Activated CD8-positive, alpha-beta memory T cell treated with anti-CD3 and anti-CD28 coated beads, Interleukin-2, amount 50 U/mL, for 24 hours (primary cell): ENCODE measurements around the gene TIAM1.
"Not testable (repeated sequence)": the region's sequence is repeated elsewhere in the genome, so short reads cannot be mapped to it uniquely, and the experiment has no call there.

Experiments
- DNase-seq: peaks from one replicate; pipeline ENCODE4 v3.0.0-alpha.2; 2020; ENCODE audit errors: extremely low read depth

Gene TIAM1

DNA sequence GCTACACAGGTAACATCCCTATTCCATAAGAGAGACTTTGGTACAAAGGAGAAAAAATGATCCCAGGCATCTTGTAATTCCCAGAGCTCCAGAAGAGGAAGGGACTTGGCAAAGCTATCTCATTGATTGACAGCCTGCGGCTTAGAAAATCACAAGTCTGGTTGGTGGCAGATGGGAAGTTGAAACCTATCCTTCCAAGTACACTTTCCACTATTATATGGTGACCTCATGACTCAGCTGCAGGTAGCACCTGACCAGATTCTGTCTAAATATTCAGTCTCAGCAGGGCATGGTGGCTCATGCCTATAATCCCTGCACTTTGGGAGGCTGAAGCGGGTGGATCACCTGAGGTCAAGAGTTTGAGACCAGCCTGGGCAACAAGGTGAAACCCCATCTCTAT, 89.9 kb downstream of the TIAM1 start:
- DNase-seq = no peak

DNA sequence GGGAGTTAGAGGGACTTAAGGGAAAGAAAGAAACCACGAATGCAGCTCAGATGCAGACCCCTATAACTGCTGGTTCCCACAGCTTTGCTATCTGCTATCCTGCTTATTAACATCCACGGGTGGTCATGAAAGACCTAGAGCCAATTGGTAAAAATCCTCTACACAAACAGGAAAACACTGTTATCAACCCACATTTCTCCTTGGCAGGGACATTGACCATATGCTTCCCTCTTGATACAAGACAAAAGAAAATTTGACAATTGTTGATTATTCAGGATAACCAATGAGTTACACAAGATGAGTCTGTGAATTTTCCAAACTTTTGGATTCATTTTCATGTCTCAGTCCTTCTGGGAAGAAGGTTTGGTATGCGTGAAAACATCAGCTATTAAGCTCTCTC, 90.4 kb downstream of the TIAM1 start:
- DNase-seq = no peak

DNA sequence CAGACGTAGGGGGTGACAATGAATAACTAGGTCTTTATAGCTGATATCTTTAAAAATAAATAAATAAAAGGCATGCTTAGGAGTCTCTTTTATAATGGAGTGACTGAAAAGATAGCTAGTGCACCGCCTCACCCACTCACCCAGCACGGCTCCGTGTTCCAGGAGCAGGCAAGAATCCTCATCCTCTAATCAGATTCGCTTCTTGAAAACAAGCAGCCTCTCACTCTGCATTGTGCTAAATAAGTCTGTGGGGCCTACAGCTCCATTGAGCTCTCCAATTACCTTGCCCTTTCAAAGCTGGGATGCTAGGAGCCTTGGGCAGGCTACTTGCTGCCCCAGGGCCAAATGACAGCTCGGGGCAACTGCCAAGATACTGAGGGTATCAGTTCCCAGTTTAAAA, 91.5 kb downstream of the TIAM1 start:
- no peak for DNase-seq

DNA sequence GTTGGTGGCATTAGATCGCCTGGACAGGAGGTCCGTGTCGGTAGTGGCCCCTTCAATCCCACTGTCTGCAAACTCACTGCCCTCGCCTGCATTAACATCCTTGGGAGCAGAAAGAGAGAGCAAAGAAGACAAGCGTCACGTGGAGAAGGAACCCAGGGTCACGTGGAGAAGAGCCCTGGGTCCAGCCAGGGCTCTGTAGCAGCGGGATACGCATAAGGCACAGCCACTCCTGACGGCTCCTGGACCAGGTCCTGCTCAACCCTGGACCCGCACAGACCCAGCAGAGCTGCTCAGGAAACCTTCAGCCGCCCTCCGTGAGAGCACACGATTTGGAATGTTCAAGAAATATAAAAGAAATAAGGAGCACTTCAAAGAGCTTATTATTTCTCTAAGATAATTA, 92.0 kb downstream of the TIAM1 start:
- no peak for DNase-seq

DNA sequence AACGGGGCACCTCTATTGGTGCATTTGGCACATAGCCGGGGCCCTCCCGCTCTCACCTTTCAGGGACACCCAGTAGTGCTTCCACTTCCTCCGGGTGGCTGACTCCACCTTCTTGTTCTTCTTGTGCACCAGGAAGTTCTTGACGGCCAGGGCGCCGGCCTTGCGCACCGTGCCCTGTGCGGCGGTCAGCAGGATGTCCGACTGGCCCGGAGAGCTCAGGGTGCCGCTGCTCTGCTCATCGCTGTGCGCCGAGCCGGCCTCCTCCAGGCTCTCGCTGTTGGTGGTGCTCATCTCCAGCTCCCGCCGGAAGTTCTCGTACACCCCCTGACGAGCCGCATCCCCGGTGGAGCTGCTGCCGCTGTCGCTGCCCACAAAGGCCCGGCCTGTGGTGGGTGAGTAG, 92.4 kb downstream of the TIAM1 start:
- no peak for DNase-seq

DNA sequence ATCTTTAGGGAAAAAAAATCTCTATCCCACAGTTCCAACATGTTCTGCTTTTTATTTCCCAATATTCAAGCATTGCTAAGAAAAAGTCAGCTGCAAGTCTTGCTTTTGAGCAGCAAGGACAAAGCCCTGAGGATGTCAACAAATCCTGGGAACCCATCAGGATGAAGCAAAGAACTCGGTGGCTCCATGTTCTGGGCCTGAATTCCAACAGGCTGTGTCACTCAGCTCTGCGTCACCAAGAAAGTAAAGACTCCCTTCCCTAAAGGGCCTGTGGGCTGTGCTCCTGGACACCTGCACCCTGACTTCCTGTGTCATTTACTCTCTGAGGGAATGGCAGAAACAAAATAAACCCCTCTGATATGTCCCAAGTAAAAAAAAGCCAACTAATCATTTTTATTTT, 95.5 kb downstream of the TIAM1 start:
- DNase-seq = no peak

DNA sequence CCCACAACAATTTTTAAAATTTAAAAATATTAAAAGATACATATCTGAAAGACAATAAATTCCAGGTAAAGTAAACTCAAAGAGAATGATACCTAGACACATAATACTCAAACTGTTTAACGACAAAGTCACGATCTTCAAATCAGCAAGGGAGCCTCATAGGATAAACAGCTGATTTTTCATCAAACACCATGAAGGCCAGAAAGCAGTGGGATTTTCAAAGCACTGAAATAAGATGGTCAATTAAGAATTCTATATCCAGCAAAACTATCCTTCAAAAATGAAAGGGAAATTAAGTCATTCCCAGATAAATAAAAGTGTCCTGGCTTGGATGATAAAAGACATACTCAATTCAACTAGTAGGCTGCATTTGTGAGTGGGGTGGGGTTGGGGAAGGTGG, 100.5 kb downstream of the TIAM1 start:
- DNase-seq = no peak

DNA sequence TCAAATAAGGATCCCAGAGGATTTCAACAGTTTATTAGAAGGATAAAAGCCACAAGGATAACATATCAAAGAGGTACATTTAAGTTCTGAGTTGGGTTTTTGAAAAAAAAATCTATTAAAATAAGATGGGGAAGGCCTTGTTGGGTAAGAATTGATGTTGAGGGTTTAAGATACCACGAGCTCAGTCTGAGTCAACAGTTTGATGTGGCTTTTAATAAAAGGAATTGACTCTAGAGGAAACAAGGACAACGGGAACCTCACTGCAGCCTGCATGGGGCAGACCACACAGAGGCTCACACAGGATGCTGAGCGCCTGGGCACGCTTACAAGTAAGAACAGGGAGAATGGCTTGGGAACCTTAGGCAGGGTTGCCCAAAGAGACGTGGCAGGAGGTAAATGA, 107.5 kb downstream of the TIAM1 start:
- no peak for DNase-seq

DNA sequence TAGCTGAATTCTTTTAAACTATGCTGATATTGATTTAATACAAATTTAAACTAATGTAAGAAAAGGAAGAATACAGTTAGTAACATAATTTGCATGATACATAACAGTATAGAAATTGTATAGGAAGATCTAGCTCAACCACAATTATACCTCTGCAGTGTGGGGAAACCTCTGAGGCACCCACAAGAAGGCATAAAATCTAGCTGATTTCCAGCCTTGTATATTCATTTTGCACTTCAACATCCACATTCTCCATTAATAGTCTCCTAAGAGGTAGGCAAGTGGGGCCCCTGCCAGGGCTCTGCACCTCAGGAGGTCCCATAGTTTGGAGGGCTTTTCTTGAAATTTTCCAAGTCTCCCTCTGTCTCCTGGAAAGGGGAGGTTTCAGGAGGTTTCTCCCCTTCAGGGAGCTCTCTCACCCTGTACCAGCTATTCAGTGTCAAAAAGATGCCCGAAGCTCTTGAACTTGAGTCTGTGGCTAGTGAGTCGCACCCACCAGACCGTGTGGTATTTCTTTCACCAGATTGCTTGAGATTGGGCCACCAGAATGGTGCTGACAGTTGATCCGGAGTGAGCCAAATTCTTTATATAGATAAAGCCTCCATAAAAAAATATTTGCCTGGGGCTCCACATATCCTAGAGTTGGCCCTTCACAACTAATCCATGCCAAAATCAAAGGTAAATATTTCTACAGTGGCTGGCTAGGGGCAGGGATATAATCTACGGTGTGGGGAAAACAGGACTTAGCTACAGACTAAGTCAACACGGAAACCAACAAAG, 108.2 kb downstream of the TIAM1 start:
- no peak for DNase-seq

DNA sequence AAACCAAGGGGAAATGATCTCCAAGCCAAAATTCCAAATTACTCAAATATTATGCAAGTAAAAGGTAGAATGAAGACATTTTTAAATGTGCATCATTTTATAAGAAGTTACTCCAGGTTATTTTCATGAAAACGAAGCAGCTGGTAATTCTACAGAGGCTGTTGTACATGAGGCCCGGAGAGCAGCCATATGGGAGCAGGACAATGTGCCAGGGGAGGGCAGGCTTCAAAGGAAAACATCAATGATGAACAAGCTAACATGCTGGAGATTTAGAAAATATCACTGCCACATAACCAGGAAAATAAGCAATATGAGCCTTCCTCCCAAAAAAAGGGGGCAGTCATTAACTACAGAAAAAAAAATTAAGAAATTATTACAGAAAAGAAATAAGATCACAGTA, 109.1 kb downstream of the TIAM1 start:
- DNase-seq = no peak

DNA sequence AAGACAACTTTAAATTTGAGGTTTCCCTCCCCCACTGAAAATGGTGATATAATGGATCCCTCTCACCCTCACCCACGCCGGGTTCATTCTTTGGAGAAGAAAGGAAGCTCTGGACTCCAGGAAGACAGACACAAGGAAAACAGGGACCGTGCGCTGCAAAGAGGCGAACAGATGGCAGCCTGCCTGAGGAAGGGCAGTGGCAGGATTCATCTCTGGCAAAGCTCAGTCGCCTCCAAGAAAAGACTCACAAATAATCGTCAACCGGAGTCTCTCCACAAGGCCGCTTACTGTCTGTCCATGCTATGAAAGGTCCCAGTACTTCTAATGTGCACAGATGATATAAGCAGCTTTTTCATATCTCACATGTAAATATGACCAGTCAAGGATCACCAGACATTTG, 110.3 kb downstream of the TIAM1 start:
- no peak for DNase-seq

DNA sequence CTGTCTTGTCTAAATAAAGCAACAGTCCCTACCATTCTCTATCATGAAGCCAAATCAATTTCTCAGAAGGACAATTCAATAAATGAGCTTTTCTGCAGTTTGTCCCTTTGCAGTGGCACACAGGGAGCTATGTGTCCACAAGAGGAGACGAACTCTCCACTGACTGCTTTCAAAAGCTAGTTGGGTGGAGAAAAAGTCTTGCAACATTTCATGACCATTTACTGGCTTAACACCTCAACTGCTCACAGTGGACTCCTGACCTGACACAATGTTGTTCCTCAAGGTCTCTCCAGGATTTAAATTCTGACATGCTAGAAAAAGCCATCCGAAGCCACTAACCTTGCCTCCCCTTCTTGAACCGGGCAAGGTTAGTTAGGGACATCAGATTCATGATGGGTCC, 111.7 kb downstream of the TIAM1 start:
- DNase-seq = no peak

DNA sequence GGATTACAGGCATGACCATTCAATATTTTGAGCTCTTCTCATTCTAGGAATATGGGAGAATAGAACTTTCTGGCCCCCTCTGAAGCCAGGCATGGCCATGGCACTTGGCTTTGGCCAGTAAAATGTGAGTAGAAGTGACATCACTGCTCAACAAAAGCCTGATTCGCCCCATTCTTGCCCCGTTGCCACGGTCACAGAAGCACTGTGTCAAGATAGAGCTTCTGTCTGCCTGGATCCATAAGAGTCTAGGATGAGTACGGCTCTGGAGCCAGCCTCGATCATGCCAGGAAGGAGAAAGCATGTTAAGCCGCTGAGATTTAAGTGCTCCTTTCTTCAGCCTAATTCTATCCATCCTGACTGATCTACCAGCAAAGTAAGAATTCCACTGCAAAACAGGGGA, 113.1 kb downstream of the TIAM1 start:
- DNase-seq = no peak

DNA sequence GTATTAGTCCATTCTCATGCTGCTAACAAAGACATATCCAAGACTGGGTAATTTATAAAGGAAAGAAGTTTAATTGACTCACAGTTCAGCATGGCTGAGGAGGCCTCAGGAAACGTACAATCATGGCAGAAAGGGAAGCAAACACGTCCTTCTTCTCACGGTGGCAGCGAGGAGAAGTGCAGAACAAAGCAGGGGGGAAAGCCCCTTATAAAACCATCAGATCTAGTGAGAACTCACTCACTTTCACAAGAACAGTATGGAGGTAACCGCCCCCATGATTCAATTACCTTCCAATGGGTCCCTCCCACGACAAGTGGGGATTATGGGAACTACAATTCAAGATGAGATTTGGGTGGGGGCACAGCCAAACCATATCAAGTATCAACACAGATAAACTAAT, 115.3 kb downstream of the TIAM1 start:
- not testable (repeated sequence) for DNase-seq

DNA sequence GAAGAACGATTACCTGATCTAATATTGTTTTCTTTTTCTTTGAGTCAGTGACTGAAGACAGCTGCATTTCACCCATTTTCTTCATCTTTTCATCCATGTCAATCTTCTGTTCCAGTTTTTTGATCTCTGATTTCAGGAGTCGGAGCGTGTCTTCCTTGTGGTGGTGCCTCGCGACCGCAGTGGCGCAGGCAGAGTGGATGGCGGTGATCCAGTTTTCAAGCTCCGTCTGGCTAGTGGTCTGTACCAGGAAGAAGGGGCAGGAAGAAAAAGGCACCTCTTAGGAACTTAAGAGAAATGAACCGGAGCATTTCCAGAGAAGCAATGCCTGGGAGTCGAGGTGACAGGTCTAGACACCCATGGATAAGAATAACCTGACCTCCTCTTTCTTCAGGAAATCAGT, 118.3 kb downstream of the TIAM1 start:
- DNase-seq = no peak

DNA sequence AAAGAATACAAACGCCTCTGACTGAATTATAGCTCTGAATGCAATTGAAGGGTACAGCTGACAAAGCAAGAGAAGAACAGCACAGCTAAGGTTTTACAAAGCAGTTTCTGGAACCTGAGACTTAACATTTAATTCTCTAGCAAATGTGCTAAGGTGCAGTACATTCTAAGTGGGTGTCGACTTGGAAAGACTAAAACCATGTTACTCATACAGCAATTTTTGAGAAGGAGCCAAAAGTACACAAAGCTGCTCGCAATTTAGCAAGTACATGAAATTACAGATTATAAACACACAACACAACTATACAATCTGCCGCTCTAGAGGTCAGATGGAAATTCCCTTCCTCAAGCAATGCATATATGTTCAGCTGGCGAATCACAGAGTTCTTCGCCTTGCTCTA, 121.9 kb downstream of the TIAM1 start:
- no peak for DNase-seq

DNA sequence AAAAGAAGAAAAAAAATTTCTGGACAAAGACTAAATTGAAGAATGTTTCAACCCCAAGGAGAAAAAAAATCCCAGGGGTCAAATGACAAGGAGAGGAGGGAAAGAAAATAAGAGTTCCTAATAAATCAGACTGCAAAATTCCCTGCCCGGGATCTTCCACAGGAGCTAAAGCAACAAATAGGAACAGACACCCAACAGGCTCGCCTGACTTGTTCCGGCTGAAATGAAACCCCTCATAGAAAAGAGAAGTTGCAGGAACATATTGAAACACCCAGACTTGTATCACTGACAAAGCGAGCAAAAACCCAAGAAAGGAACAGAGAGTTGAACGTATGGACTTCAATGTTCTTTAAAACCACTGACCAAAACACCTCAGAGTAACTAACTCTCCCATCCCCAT, 123.0 kb downstream of the TIAM1 start:
- no peak for DNase-seq

DNA sequence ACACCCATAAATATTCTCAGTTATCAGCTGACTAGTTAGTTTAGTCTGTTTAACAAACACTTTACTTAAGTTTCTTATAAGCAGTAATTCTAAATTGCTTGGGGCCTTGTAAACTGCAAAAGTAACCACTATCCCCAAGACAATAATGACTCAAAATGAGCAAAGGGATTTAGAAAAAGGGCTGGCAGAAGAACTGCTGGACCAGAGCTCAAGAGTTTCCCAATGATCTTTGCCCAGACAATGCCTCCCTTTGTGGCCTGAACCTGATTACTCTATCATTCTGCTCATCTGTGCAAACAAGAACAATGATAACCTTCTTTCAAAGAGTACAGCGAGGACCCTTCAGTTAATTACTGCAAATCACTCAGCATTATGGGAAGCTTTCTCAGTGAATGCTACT, 123.5 kb downstream of the TIAM1 start:
- DNase-seq = no peak

DNA sequence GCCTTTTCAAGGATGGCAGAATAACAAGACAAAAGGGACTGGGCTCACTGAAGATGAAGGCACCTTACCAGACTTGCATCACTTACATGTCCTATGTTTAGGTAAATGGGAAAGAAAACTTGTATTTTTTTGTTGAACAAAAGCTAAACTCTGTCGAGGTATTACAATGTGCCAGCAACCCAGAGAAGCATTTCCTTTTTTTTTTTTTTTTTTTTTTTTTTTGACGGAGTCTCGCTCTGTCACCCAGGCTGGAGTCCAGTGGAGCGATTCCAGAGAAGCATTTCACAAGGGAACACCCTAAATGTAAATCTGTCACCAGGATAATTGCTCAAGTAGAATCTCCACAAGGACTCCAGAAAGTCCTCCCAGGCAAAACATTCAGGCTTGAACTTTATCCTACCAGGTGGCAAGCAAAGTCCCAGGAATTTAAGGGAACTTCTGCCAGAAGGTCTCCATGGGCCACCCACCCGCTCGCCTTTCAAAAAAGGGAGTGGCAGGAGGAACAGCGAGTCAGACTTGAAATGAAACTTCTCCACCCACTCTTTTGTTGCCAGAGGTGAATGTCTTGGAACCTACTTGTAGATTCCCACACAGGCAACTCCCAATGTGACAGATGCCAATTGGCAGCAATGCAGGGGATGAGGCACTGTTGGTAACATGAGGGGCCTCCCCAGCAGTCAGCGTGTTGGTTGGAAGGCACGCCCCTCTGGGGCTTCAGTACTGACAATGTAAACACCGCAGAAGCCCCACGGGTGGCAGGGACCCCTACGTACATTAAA, 125.0 kb downstream of the TIAM1 start:
- DNase-seq = no peak

DNA sequence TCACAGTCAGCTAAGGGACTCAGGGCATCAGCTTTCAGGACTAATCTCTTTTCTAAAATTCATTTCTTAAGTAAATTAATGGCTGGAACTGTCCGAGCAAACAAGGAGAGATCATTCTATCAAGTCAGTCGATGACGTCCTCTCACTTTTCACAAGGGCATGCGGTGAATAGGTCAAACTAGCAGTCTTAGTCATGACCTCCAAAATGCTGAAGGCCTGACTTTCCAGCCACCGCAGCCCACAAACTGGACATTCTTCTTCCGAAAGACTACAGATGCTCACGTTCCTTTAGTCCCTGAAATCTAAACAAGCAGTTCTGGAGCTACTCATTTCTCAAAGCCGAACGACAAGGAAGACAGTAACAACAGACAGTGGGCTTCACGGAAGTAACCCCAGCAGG, 127.9 kb downstream of the TIAM1 start:
- no peak for DNase-seq

DNA sequence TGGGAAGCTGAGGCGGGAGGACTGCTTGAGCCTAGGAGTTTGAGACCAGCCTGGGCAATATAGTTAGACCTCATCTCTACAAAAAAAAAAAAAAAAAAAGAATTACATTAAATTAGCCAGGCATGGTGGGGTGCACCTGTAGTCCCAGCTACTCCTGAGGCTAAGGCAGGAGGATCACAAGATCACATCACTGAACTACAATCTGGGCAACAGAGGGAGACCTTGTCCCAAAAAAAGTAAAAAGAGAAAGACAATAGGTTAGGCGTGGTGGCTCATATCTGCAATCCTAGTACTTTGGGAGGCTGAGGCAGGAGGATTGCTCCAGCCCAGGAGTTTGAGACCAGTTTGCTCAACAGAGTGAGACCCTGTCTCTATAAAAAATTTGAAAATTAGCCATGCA, 130.3 kb downstream of the TIAM1 start:
- DNase-seq = no peak

DNA sequence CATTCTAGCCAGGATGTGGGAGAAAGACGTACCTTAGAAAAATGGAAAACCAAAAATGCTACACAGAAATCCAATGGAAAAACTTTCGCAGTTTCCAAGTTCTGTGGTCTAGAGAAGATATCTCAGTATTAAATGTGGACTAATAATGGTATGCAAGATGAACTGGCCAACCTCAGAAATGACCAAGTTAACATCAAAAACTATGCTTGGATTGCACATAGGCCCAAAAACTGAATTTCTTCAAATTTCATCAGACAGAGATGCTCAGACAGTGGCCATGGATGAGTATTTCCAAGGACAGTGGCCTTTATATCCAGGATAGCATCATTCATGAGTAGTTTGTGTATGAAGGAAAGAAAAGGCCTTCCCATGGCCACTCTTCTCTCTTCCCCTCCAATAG, 132.2 kb downstream of the TIAM1 start:
- no peak for DNase-seq

DNA sequence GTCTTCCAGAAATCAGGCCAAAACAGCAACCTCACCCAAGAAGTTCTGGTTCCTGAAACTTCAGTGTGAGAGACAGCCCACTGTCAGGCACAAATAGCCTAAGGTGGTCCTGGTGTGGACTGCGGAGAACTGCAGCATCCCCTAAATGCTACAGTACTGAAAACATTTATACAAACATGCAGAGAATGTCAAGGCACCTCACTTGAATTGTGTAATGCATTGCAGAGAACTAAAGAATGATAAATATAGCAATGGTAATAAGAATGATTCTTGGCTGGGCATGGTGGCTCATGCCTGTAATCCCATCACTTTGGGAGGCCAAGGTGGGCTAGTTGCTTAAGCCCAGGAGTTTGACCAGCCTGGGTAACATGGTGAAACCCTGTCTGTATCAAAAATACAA, 138.6 kb downstream of the TIAM1 start:
- no peak for DNase-seq

DNA sequence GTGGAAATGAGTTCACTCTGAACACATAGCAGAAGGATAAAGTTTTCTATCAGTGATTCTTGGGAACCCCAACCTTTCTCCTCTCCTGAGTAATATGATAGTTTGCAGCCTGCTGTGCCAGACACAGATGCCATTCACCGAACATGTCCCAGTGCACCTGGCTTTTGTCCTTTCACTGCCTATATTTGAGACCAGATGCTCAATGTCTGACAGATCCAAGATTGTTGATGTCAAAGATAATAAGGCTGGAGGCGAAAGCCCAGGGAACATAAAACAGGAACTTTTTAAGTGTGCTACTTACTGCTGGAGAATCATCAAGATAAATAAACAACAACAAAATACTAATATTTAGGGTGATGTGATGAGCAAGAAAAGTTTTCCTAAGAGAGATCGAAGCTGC, 139.3 kb downstream of the TIAM1 start:
- no peak for DNase-seq
